ENCODE data around the gene NTF4. TPM values are rescaled to one million over a fixed set of nuclear protein-coding genes. Genes with fewer than 3 reads are reported as not detected.

NTF4 gene
- total and polyA plus RNA-seq, 2 of the 4 experiments (the other 2 are of a cell fraction) = 0.09 to 0.18 TPM

DNA sequence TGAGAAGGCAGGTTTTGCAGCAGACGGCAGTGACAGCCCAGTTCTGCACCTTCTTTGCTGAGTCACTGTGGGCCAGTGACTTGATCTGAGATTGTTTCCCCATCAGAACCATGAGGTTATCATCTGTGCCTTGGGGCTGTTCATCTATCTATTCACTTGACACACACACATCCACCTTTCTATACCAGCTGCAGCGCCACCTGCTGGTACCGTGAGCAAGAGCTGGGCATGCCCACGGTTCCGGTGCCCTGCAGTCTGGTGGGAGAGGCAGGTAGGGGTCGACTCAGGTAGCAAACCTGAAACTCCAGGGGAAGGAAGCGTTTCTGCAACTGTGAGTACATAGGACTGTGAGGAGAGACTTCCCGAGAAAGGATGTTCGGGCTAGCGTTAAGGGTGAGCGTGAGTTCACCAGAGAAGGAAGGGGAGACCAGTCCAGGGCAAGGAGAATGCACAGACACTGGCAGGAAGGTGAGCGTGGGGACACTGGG is 42.1 kb upstream of the NTF4 start:
- Histone ChIP-seq H3K23ac (ENCODE audit: low read depth, low read length) (no peak overlapping the region), H4K20me1 (ENCODE audit: insufficient read depth, low read length) (peaks cover 38% of the 10 kb centered on the region), H3K9ac (ENCODE audit: low read depth, low read length) (no peak overlapping the region), H2AK5ac (ENCODE audit: low read depth, low read length) (no peak overlapping the region), H2BK120ac (ENCODE audit: low read depth, low read length) (no peak overlapping the region), H3K9me1 (ENCODE audit: insufficient read depth, low read length) (peaks cover 5% of the 10 kb centered on the region; the same call in 1 of the 2 replicates), H4K91ac (ENCODE audit: insufficient read depth, low read depth, low read length) (no peak overlapping the region), H2BK20ac (ENCODE audit: low read depth, low read length) (no peak overlapping the region), H2AFZ (replicated peaks; ENCODE audit: low read length, poor library complexity) (no peak overlapping the region), H3K18ac (ENCODE audit: low read depth, low read length) (no peak overlapping the region), H2BK5ac (ENCODE audit: low read depth, low read length, poor library complexity, severe bottlenecking) (no peak overlapping the region), H3K14ac (replicated peaks; ENCODE audit: low read depth, low read length) (no peak overlapping the region), H3K9me3 (ENCODE audit: control insufficient read depth, insufficient read depth, low read length) (no peaks in the 10 kb centered on the region), H3K4me2 (ENCODE audit: low read depth, low read length) (no peak overlapping the region), H3K56ac (ENCODE audit: extremely low read depth, insufficient read depth, low read length) (no peak overlapping the region), H3K4ac (ENCODE audit: low read depth, low read length) (no peak overlapping the region), H2BK15ac (ENCODE audit: low read depth, low read length) (no peak overlapping the region), H3K4me3 (ENCODE audit: insufficient read depth, low read depth, low read length) (no peak overlapping the region), H3K27me3 (ENCODE audit: control insufficient read depth, insufficient read depth, low read length) (no peaks in the 10 kb centered on the region), H3K27ac (ENCODE audit: insufficient read depth, low read length) (no peak overlapping the region), H3K79me1 (ENCODE audit: low read depth in 1 of 2, low read length in 2 of 2) (peaks cover 11 to 52% of the 10 kb centered on the region in 2 experiments; a peak in 3 of 4 replicates), H3K4me1 (ENCODE audit: control insufficient read depth, insufficient read depth, low read length) (no peaks in the 10 kb centered on the region), H2AK9ac (replicated peaks; ENCODE audit: low read depth, low read length, poor library complexity) (no peak overlapping the region), H4K8ac (ENCODE audit: low read depth in 2 of 2, low read length in 2 of 2) (no peak overlapping the region), H3K36me3 (ENCODE audit: control insufficient read depth, insufficient read depth, low read length) (peaks cover 71% of the 10 kb centered on the region), H4K5ac (ENCODE audit: low read depth, low read length) (no peak overlapping the region)
- in situ Hi-C loops (cut with MboI; ENCODE audit: low sequenced_read_pairs) (no loop called here), dilution Hi-C loops (cut with HindIII; ENCODE audit: low sequenced_read_pairs, unreplicated experiment) (no loop called here), intact Hi-C loops (cut with micrococcal nuclease) (no loop called here)
- ChIA-PET POLR2A (ENCODE audit: unreplicated experiment) (no interaction called here), CTCF (interaction anchor here (1.7 to 2.4 kb wide), 2 partner anchors 9 to 92 kb away, joined by 6 read pairs; no protein-coding TSS in a partner anchor)
- peak; percentile 45 for DNase-seq
- ATAC-seq (ENCODE audit: low read depth) = peak; percentile 57; the same call in 1 of the 2 replicates
- TF ChIP-seq NFE2L2 (IDR thresholded peaks at IDR 0.05; ENCODE audit: low read depth, low read length) (peak; percentile 39; the same call in 1 of the 2 replicates), BHLHE40 (IDR thresholded peaks at IDR 0.05; ENCODE audit: low read depth, low read length) (no peak), POLR2A (IDR thresholded peaks at IDR 0.05; ENCODE audit: low read depth, low read length) (no peak), CHD1 (IDR thresholded peaks at IDR 0.05; ENCODE audit: low read depth, low read length) (no peak), RFX5 (IDR thresholded peaks at IDR 0.05; ENCODE audit: low read depth, low read length) (no peak), SMC3 (IDR thresholded peaks at IDR 0.05; ENCODE audit: low read depth, low read length) (peak; percentile 34; the same call in 1 of the 2 replicates), RAD21 (IDR thresholded peaks at IDR 0.05; ENCODE audit: low read length) (peak; percentile 33), FOS (IDR thresholded peaks at IDR 0.05; ENCODE audit: low read depth, low read length) (no peak), MAZ (IDR thresholded peaks at IDR 0.05; ENCODE audit: borderline replicate concordance, low read depth, low read length) (no peak), CEBPB (IDR thresholded peaks at IDR 0.05; ENCODE audit: low read depth, low read length) (no peak), RCOR1 (IDR thresholded peaks at IDR 0.05; ENCODE audit: insufficient replicate concordance, low read length) (no peak), MXI1 (IDR thresholded peaks at IDR 0.05; ENCODE audit: borderline replicate concordance, low read depth, low read length) (no peak)
- TF ChIP-seq, protein P1, sequence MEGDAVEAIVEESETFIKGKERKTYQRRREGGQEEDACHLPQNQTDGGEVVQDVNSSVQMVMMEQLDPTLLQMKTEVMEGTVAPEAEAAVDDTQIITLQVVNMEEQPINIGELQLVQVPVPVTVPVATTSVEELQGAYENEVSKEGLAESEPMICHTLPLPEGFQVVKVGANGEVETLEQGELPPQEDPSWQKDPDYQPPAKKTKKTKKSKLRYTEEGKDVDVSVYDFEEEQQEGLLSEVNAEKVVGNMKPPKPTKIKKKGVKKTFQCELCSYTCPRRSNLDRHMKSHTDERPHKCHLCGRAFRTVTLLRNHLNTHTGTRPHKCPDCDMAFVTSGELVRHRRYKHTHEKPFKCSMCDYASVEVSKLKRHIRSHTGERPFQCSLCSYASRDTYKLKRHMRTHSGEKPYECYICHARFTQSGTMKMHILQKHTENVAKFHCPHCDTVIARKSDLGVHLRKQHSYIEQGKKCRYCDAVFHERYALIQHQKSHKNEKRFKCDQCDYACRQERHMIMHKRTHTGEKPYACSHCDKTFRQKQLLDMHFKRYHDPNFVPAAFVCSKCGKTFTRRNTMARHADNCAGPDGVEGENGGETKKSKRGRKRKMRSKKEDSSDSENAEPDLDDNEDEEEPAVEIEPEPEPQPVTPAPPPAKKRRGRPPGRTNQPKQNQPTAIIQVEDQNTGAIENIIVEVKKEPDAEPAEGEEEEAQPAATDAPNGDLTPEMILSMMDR (conservative IDR thresholded peaks at IDR 0.05; ENCODE audit: low read depth, low read length) = peak; percentile 67
- TF ChIP-seq, protein P2, sequence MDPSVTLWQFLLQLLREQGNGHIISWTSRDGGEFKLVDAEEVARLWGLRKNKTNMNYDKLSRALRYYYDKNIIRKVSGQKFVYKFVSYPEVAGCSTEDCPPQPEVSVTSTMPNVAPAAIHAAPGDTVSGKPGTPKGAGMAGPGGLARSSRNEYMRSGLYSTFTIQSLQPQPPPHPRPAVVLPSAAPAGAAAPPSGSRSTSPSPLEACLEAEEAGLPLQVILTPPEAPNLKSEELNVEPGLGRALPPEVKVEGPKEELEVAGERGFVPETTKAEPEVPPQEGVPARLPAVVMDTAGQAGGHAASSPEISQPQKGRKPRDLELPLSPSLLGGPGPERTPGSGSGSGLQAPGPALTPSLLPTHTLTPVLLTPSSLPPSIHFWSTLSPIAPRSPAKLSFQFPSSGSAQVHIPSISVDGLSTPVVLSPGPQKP (IDR thresholded peaks at IDR 0.05; ENCODE audit: borderline replicate concordance, low read depth, low read length) = no peak
- TF ChIP-seq, protein P3, sequence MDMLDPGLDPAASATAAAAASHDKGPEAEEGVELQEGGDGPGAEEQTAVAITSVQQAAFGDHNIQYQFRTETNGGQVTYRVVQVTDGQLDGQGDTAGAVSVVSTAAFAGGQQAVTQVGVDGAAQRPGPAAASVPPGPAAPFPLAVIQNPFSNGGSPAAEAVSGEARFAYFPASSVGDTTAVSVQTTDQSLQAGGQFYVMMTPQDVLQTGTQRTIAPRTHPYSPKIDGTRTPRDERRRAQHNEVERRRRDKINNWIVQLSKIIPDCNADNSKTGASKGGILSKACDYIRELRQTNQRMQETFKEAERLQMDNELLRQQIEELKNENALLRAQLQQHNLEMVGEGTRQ (IDR thresholded peaks at IDR 0.05; ENCODE audit: low read depth, low read length) = no peak
- WGBS, 2 experiments (ENCODE audit: extremely low coverage in 2 of 2, insufficient read length in 1 of 2) = 85% methylated on average over 9 of the region's 12 CpGs; no CpG with 5 or more reads in 1 of the 2 experiments
- no TSS peak for BruUV-seq (replicated peaks)
